OCI-LY1 (cell line): ENCODE measurements around the gene CNST.

ENCODE experiments used
- CTCF ChIP-seq: fragments of 200-600 bp; sonication (generic), shearing (Covaris generic); IDR thresholded peaks from 2 replicates; pipeline ENCODE4 v1.5.1; 2017; ENCODE audit warnings: mild to moderate bottlenecking, antibody characterized with exemption, low read length, moderate library complexity, mixed read lengths
- EZH2 ChIP-seq: fragments of 200-600 bp; sonication (generic), shearing (Covaris generic); IDR thresholded peaks from 2 replicates; pipeline ENCODE4 v1.8.0; 2017; ENCODE audit warnings: borderline replicate concordance, mixed run types, mild to moderate bottlenecking, antibody characterized with exemption, low read length, moderate library complexity, mixed read lengths

- TF ChIP-seq CTCF (no peak), EZH2 (no peak)
These were observed 143.6 kb downstream of the CNST start for GRCh38 chr1:246709835-246710234.
